SH-SY5Y (cell line): ENCODE measurements around the gene MRPL40.

Experiments
- GATA2 ChIP-seq: IDR thresholded peaks from 2 replicates; pipeline ENCODE4 v1.6.1; 2011; ENCODE audit warnings: mild to moderate bottlenecking, low read depth, low read length
- GATA3 ChIP-seq: IDR thresholded peaks from 2 replicates; pipeline ENCODE4 v1.6.1; 2011; ENCODE audit warnings: low read depth, mild to moderate bottlenecking, low read length, moderate library complexity

DNA sequence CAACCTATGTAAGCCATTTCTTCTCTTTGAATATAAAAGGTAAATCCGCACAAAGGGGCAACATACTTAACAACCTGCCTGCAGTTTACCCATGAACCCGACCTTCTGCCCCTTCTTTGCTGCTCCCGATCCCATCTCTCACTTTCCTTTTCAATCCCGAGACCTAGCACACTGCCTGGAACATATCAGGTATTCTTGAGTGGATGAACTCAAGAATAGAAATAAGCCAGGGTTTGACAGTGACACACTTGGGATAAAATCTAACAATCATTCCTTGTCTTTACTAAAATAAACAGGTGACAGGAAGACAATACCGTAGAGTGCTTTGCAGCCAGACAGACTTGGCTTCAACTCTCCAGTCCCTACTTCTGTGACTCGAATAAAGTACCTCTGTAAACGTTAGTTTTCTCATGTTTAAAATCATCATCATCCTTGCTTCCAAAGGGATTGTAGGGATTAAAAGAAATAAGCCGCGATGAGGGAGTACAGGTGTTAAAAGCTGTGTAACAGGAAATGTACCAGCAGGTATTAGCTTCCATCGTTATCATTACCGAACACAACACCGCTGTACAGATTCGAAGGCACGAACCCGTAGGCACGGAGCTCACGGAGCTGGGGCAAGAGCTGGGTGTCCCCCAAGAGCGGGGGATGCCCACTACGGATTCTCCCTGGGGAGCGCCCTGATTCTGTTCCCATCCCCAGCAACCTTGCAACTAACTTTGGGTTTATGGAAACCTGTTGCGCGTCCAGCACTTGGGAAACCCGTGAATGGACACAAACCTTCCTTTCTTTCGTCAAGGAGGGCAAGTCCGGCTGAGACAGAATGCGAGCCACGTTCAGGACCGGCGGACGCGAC is 45.9 kb downstream of the MRPL40 start:
- TF ChIP-seq GATA2 (no peak), GATA3 (no peak)
